HG02938 (cell line): ENCODE data around the gene SNRNP70.

Source experiments
- ATAC-seq: cut with Tn5 transposase; IDR thresholded peaks from one replicate; pipeline ENCODE4 v1.9.1; 2021; ENCODE audit warnings: mild to moderate bottlenecking, moderate library complexity; ENCODE audit not compliant: unreplicated experiment

SNRNP70 gene

DNA sequence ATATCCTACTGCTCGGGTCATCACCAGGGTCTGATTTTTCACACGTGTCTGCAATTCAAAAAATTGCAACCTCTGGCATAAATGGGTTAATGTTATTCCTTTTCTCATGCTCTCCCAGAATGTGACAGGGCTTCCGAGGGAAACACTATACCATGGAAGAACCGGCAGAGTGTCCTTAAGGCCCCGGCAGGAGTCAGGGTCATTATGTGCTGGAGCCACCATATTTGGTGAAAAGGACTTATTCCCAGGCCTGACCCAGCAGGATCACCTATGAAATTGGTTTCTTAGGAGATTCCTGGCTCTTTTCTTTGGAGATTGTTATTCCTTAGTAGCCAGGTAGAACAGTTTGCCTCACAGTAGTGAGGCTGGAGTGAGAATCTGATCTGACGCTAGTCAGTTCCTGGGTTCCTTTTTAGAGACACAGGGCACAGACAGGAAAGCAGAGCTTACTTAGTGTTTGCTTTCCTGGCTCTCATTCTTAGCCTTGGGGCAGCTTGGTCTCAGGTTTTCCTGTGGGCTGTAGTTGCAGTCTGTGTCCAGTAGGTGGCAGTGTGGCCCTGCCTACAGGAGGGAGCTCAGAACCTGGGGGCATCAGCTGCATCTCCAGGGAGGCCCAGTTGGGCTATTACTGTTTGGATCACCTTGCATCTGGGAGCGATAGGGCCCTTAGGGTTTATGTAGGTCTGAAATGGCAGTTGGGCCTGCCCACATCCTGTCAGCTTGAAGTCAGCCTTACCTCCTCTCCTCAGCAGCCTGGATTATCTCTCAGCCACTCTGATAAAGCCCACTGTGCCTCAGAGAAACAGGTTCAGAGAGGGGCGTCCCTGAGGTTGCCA, 12.4 kb downstream of the SNRNP70 start:
- ATAC-seq: no peak

DNA sequence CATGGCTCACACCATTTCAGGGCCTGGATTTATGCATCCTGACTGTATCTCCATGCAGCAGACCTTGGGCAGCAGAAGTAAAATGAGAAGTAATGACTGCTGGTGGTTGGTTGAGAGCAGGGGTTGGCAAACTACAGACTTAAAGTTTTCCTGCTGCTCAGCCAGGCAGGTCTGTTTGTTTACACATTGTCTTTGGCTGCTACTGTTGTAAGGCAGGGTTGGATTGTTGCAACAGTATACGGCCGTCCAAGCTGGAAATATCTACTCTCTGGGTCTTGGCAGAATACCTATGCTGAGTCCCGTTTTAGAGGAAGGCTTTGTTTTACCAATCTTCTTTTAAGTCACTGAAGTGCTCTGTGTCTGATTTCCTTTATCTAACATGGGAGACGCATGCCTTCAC, 13.5 kb downstream of the SNRNP70 start:
- no peak for ATAC-seq

DNA sequence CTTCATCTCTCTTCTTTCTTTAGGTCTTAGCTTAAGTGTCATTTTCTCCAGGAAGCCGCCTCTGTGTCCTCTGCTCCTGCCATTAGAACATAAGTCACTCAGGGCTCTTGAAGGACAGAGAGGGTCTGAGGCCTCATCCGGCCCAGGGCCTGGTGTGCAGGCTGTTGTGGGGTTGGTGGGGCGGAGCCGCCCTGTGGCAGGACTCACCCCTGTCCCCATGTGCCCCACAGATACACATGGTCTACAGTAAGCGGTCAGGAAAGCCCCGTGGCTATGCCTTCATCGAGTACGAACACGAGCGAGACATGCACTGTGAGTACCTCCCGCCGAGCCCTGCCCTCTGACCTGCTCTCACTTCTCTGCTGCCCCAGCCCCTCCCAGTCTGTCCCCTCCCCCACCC, 15.9 kb downstream of the SNRNP70 start:
- no peak for ATAC-seq

DNA sequence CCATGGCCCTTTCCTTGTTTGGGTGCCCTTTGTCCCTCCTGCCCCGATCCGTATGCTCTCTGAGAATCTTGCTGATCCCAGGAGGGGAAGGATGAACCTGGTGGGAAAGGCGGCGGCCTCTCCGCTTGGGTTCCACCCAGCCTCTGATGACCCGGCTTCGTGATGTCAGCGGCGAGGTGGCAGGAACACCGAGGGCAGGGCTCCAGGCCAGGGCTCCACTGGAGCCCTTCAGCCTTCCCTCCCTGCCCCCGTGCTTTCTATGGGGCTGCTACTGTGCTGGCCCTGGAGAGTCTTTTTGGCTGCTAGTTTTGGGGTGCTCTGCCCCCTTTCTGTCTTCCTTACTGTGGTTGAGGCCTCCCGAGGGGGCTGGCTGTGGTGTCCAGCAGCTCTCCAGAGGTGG, 17.1 kb downstream of the SNRNP70 start:
- no peak for ATAC-seq

DNA sequence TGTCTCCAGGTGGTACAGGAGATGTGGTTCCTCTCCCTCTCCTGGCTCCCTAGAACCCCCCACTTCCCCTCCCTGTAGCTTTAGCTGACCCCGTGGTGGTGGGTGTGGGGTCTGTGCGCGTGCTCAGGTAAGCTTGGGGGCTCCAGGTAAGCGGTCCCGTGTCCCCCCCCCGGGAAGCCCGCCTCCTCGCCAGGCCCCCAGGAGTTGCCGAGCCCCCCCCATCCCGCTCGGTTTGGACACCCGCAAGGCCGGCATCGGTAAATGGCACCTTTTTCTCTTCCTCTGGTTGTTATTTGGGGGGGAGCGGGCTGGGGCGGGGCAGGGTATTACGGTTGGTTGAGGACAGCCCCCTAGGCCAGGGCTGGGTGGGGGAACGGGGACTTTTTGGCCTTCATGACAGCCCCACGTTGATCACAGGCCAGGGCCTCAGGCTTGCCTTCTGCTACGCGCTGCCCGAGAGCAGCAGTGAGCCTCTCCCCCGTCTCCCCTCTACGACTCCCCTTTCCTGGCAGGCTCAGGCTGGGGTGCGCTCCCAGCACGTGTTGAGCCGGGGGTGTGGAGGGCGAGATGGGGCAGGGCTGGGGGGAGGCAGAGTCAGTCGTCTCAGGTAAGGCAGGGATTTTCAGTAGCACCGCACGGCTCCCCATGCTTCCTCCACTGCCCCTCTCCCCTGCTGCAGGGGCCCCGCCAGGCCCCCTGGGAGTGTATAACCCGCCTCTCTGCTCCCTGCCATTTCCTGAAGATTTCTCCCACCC, 18.3 kb downstream of the SNRNP70 start:
- no peak for ATAC-seq

DNA sequence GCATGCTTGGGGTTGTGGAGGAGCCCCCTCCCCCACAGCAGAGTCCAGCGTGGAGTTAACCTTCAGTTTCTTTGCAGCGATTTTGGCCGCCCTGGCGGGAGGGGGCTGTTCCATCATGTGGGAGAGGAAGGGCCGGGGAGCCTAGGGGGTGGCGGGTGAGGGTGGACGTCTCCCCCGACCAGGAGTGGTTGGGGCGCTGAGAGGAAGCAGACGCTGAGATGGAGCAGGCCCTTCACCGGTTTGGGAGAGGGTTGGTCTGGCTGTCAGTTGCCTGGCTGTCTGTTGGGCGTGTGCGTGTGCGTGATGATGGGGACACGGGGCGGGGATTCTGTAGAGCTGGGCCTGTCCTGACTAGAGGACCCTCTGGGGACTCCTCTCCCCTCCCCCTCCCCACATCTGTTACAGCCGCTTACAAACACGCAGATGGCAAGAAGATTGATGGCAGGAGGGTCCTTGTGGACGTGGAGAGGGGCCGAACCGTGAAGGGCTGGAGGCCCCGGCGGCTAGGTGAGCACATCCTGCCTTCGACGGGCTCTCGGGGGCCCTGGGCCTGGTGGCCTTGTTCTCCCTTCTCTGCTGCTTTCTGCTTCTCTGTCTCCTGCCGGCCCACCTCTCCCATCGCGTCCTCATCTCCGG, 19.1 kb downstream of the SNRNP70 start:
- no peak for ATAC-seq

DNA sequence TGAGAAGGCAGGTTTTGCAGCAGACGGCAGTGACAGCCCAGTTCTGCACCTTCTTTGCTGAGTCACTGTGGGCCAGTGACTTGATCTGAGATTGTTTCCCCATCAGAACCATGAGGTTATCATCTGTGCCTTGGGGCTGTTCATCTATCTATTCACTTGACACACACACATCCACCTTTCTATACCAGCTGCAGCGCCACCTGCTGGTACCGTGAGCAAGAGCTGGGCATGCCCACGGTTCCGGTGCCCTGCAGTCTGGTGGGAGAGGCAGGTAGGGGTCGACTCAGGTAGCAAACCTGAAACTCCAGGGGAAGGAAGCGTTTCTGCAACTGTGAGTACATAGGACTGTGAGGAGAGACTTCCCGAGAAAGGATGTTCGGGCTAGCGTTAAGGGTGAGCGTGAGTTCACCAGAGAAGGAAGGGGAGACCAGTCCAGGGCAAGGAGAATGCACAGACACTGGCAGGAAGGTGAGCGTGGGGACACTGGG, 21.4 kb downstream of the SNRNP70 start:
- no peak for ATAC-seq

DNA sequence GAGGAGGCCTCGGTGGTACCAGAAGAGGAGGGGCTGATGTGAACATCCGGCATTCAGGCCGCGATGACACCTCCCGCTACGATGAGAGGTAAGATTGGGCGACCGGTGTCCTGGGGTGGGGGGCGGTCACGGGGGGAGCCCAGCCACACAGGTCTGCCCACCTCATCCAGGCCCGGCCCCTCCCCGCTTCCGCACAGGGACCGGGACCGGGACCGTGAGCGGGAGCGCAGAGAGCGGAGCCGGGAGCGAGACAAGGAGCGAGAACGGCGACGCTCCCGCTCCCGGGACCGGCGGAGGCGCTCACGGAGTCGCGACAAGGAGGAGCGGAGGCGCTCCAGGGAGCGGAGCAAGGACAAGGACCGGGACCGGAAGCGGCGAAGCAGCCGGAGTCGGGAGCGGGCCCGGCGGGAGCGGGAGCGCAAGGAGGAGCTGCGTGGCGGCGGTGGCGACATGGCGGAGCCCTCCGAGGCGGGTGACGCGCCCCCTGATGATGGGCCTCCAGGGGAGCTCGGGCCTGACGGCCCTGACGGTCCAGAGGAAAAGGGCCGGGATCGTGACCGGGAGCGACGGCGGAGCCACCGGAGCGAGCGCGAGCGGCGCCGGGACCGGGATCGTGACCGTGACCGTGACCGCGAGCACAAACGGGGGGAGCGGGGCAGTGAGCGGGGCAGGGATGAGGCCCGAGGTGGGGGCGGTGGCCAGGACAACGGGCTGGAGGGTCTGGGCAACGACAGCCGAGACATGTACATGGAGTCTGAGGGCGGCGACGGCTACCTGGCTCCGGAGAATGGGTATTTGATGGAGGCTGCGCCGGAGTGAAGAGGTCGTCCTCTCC, 22.6 kb downstream of the SNRNP70 start:
- no peak for ATAC-seq

DNA sequence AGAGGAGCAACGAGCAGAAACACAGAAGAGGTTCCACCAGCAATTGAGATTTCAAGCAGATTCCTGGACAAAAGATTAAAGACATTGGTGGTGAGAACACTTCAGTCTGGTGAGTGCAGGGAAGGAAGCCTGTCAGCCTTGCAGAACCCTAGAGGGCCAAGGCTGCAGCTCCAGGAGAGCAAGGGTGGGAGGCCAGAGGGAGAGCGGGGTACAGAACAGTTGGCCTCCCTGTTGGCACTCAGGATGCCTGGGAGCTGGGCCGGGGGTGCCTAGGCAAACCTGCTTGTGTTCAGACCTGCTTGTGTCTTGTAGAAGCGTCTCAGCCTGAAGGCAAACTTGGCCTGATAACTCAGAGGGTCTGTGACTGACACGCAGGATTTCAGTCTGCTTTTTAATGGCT, 23.8 kb downstream of the SNRNP70 start:
- no peak for ATAC-seq

DNA sequence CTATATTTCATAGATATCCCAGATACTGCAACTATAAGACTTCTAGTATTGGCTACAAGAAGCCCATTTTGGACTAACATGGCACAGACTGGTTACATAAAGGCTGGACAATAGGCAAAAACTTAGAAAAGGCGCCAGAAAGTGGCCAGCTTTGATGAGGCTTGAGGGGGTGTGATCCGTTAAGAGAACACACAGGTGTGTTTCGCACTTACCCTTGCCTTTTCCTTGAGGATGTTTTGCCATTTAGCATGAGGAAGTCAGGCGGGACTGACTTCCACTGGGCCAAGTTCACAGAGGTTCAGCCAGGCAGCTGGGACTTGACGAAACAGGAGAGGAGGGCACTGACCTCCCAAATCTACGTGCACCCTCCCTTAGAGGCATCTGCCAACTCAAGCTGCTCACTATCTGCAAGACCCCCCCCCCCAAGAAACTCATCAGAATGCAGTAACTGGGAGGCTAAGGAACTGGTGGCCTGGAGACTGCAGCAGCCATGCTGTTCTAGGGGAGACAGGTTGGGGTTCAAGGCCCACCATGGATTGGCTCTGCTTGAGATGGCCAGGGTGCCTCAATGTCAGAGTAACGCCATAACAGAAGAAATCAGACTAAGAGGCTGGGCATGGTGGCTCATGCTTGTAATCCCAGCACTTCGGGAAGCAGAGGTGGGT, 24.4 kb downstream of the SNRNP70 start:
- no peak for ATAC-seq

DNA sequence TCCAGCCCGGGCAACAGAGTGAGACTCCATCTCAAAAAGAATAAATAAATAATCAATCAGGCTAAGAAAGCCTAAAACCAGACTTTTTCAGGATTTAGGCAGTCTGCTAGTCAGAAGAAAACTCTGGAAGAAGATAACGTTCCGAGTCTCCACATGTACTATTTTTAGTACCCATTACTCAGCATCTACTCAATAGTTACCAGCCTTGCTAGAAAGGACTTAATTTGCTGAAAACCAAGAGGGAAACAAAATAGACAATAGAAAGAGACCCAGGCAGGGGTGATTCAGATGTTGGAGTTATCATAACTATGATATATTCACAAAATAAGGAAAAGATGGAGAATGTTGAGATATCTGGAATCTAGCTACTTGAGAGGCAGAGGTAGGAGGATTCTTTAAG, 25.3 kb downstream of the SNRNP70 start:
- ATAC-seq: no peak

DNA sequence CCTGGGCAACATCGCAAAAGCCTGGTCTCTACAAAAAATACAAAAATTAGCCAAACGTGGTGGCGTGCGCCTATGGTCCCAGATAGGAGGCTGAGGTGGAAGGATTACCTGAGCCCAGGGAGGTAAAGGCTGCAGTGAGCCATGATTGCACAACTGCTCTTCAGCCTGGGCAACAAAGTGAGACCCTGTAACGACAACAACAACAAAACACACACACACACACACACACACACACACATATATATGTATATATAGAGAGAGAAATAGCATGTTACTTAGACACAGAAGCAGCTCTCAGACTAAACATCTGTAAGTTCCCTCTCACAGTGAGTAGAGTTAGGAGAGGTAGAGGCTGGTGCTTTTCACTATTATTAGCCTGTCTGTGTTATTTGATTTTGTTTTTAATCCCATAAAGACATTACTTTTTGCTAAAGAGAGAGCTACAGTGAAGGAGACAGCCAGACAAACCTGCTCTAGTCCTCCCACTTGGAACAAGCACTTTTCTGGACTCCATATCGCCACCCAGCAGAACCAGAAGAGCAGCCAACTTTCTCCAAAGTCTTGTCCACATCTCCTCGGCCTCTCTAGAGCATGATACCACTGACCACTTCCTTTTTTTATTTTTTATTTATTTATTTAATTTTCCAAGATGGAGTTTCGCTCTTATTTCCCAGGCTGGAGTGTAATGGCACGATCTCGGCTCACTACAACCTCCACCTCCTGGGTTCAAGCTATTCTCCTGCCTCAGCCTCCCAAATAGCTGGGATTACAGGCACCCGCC, 26.2 kb downstream of the SNRNP70 start:
- no peak for ATAC-seq

DNA sequence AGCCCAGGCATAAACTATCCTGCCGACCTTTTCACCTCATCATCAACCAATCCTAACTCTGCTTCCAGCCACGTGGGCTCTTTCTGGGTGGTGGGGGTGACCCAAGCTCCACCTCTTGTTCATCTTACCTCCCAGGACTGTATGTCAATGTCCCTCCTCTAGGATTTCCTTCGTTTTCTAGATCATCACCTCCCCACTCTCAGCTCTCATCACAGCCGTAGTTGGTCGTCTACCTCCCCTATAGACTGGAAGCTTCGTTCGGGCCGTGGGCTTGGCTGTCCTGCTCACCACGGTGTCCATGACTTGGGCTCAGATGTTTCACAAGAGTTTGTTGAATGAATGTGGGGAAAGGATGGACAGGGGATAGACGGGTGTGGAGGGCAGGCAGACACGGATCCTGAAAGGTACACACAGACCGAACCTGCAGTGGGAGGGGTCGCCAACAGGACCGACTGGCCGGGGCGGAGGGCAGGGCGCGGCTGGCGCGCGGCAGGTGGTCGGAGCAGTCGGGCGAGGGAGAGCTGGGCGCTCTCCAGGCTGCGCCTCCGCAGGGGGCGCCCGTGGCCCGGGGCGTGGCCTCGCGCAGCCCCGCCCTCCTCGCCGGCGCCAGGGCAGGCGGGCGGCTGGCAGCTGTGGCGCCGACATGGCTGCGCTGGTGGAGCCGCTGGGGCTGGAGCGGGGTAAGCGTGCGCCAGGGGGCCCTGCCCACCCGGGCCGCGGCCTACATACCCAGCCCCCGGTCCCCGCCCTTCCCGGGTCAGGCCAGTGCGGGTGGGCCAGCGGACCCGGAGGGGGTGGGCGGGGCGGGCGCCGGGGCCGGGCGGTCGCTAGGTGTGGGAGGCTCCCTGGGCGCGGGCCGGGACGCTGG, 28.7 kb downstream of the SNRNP70 start, which contains the start of gene LIN7B:
TSS of gene LIN7B (plus strand) at position 609 of the 868 bp plus-strand sequence. CDS start at position 644, 35 bp downstream.
- ATAC-seq: no peak

DNA sequence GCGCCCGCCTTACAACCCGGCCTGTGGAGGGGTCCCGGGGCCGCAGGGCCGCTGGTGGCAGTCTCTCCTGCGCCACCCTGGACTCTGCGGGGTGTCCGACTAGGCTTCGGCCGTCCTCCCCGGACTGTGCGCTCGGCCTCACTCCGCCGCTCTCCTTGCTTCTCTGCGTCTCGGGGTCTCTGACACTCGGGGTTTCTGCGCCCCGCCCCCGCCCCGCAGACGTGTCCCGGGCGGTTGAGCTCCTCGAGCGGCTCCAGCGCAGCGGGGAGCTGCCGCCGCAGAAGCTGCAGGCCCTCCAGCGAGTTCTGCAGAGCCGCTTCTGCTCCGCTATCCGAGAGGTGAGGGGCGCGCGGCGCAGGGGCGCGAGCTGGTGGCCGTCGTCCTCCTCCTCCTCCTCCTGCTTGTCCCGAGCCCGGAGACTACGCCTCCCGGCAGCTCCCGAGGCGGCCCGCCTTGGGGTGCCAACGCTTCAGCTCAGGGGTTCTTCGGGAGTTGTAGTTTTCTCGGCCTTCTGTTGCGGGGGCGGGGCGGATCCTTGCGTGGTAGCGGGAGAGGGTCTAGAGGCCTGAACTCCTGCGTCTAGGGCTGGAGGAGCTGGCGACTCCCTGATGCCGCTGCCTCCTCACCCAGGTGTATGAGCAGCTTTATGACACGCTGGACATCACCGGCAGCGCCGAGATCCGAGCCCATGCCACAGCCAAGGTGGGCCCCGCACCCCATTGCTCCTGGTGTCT, 29.5 kb downstream of the SNRNP70 start:
- ATAC-seq: no peak

DNA sequence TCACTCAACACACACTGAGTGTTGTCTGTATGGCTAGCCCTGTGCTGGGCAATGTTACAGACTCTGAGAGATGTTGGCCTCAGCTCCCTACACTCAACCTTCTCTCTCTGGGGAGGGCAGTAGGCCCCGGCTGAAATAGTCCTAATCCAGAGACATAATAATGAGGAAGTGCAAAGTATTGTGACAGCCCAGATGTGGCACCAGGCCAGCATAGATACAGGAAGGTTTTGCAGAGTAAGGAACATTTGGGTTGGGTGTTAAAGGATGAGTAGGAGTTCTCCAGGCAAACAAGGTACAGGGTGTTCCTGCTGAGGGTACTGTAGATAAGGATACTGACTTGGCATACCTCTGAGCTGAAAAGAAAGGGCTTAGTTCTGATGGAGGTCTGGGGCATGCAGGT, 31.3 kb downstream of the SNRNP70 start:
- ATAC-seq: no peak

DNA sequence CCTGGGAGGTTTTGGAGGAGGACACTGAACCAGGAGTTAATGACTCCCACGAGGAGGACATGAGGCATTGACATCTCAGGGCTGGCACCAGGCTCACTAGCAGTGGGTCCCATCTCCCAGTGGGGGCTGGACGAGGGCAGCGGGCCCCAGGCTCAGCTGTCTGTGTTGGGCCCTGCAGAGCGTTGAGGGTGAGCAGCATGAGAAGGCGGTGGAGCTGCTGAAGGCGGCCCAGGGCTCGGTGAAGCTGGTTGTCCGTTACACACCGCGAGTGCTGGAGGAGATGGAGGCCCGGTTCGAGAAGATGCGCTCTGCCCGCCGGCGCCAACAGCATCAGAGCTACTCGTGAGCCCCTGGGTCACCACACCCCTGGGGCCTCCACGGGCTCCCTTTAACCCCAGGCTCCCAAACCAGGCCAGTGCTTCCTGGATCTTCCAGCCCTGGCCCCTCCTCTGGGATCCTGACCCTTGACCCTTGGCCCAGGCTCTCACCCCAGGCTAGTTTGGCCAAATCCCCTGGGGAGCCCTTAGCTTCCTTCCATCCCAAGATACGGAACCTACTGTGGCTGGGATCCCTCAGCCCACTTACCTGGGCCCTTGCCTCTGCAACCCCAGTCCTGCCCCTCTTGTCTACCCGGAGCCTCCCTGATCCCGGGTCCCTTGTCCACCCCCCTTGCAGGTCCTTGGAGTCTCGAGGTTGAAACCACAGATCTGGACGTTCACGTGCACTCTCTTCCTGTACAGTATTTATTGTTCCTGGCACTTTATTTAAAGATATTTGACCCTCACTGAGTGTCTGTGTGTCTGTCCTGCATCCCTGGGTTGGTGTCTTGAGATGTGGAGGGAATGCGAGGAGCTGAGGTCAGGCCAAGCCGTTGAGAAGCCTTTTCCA, 32.7 kb downstream of the SNRNP70 start:
- ATAC-seq: no peak
